Activated CD8-positive, alpha-beta memory T cell treated with anti-CD3 and anti-CD28 coated beads for 1 hour (primary cell): ENCODE results near the gene FAR1.

Source experiments
- DNase-seq, 2 donors: peaks; one replicate each; pipeline ENCODE4 v3.0.0-alpha.2; 2020; ENCODE audit warnings: low read depth in 1 of 2; ENCODE audit errors: extremely low read depth in 1 of 2

The FAR1 gene

GRCh38 chr11:13669544-13670488, 1.3 kb downstream of the FAR1 start:
- no peak for DNase-seq

GRCh38 chr11:13672576-13673210, 4.2 kb downstream of the FAR1 start:
- no peak for DNase-seq

- no peak for DNase-seq
Measured at GRCh38 chr11:13674799-13675509, 6.5 kb downstream of the FAR1 start.

DNA sequence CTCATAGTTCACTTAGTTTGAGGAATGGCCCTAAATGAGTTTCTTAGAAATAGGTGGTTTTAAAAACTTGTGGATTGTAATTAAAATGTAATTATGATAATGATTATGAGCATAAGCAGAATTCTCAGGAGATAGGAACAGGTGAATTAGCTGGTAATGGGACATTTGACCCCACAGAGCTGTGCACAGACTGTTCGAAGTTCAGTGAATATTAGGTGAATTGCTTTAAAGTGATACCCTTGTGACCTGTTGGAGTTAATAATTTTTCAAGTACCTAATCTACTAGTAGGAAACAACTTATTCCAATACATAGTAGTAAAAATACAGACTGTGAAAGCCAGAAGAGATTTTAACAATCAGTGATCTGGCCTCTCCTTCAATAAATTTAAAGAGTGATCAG, 8.1 kb downstream of the FAR1 start:
- no peak for DNase-seq

DNA sequence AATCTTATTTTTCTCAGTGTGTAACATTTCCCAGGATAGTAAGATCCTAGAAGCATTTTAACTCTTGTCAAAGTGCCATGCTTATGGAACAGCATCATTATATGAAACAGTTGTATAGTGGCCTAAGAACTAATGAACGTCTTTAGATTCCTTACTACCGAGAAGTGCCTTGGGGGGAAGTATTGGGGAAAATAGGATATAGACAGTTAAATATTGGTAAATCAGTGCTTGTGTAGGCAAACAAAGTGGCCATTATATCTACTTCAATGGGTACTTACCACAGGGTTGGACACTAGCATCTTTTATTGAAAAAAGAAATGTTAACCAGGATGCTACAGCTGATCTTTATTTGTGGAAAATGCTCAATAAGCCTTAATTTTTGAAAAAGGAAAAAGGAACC, 11.3 kb downstream of the FAR1 start:
- DNase-seq, result no peak

- DNase-seq, result no peak
Measured at GRCh38 chr11:13680501-13681264, 12.2 kb downstream of the FAR1 start.

- DNase-seq, result no peak
Measured at GRCh38 chr11:13681446-13681845, 13.0 kb downstream of the FAR1 start.

GRCh38 chr11:13682212-13682611, 13.7 kb downstream of the FAR1 start:
- DNase-seq, result no peak

GRCh38 chr11:13685461-13686108, 17.1 kb downstream of the FAR1 start:
- DNase-seq, result no peak

- no peak for DNase-seq
Measured at GRCh38 chr11:13686776-13687175, 18.3 kb downstream of the FAR1 start.

GRCh38 chr11:13687271-13687670, 18.8 kb downstream of the FAR1 start:
- DNase-seq, result no peak

GRCh38 chr11:13691286-13691899, 22.9 kb downstream of the FAR1 start:
- DNase-seq, result no peak

DNA sequence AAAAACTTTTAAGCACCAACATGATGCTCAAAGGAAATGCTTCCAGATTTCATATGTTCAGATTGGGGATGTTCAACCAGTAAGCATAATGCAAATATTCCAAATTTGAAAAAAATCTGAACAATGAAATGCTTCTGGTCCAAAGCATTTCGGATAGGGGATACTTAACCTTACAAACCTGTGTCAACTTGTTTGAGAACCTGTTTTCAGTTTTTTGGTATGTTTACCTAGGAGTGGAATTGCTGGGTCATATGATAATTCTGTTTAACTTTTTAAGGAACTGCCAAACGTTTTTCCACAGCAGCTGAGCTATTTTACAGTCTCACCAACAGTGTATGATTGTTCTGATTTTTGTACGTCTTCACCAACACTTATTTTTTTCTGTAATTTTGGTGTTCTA, 23.7 kb downstream of the FAR1 start:
- no peak for DNase-seq

DNA sequence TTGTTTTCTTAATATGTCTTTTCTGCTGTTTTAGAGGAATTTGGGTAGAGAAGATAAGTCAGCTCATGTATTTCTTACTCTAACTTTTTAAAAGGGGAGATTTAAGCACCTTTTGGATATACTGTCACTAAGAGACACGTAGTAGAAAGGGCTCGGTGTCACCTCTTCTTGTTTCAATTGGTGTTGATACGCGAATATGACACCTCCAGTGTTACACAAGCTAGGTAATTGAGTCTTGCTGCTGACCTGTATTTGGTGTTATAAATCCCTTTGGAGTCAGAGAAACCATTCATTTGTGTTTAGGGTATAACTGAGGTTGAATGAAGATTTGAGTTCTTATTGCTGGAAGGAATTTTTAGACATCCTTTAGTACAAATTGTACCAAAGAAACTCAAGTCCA, 25.6 kb downstream of the FAR1 start:
- DNase-seq, result no peak

GRCh38 chr11:13695886-13696285, 27.4 kb downstream of the FAR1 start:
- DNase-seq, result no peak

DNA sequence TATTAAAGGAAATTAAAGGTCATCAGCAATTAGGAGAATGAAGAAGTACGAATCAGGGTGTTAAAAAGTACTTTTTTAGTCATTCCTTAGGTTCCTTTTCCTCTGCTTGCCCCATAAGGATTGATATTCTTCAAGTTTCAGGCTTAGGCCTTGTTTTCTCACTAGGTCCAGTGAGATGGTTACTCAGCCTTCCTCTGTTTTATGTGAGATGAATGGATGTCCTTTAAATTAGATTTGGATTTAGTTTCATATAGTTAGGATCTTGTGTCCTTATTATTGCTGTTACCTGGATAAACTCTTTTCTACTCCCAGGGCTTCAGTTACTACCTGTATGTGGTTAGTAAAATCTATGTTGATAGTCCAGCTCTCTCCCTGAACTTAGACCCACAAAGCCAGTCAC, 29.2 kb downstream of the FAR1 start:
- DNase-seq, result no peak

GRCh38 chr11:13698132-13698531, 29.7 kb downstream of the FAR1 start:
- DNase-seq, result no peak

DNA sequence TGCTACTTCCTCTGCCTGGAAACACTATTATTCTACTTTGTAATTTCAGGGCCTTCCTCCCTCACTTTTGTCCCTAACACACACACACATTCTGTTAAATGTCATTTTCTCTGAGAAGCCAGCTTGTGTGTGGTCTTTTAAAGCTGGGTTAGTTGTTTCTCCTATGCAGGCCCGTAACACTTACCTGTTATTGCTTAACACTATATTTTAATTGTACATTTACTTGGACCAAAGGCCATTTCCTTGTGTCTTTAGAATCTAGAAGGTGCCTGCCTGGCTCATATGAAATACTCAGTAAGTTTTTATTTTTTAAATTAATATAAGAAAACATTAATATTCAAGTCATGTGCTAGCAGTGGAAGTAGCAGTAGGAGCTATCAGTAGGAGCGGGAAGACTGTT, 30.6 kb downstream of the FAR1 start:
- no peak for DNase-seq

- DNase-seq, result no peak
Measured at GRCh38 chr11:13699870-13700269, 31.4 kb downstream of the FAR1 start.

DNA sequence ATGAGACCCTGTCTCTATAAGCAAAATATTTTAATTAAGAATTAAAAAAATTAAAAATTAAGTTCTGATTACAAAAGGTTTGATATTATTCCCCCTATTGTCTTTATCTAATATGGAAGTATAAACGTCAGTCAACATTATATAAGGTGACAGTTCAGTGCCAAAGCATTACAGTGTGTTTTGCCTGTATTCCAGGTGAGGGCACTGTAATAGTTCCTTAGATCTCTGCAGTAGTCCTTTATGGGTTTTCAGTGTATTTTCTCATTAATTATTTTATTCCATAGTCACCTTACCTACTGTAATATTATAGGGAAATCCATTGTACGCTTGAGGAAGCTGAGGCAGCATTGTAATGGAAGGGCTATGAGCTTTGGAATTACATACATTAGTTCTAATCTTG, 33.0 kb downstream of the FAR1 start:
- DNase-seq, result no peak
